GM12878 (cell line): Measurements from ENCODE around the gene YWHAG.

Experiments used
- HCFC1 ChIP-seq: fragments of 150-350 bp; IDR thresholded peaks from 2 replicates; pipeline ENCODE4 v1.6.1; 2014; ENCODE audit warnings: low read length
- TF ChIP-seq, protein P1 (sequence below): fragments of 450-650 bp; formaldehyde crosslinking; IDR thresholded peaks from 2 replicates; pipeline ENCODE4 v1.5.0; 2022; ENCODE audit warnings: mild to moderate bottlenecking, missing genetic modification characterization

- TF ChIP-seq, protein P1, sequence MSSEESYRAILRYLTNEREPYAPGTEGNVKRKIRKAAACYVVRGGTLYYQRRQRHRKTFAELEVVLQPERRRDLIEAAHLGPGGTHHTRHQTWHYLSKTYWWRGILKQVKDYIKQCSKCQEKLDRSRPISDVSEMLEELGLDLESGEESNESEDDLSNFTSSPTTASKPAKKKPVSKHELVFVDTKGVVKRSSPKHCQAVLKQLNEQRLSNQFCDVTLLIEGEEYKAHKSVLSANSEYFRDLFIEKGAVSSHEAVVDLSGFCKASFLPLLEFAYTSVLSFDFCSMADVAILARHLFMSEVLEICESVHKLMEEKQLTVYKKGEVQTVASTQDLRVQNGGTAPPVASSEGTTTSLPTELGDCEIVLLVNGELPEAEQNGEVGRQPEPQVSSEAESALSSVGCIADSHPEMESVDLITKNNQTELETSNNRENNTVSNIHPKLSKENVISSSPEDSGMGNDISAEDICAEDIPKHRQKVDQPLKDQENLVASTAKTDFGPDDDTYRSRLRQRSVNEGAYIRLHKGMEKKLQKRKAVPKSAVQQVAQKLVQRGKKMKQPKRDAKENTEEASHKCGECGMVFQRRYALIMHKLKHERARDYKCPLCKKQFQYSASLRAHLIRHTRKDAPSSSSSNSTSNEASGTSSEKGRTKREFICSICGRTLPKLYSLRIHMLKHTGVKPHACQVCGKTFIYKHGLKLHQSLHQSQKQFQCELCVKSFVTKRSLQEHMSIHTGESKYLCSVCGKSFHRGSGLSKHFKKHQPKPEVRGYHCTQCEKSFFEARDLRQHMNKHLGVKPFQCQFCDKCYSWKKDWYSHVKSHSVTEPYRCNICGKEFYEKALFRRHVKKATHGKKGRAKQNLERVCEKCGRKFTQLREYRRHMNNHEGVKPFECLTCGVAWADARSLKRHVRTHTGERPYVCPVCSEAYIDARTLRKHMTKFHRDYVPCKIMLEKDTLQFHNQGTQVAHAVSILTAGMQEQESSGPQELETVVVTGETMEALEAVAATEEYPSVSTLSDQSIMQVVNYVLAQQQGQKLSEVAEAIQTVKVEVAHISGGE (CRISPR knock-in tag), result no peak
- TF ChIP-seq HCFC1, result no peak
Measured at GRCh38 chr7:76330673-76331072, 28.1 kb downstream of the YWHAG start.
